H1 (cell line): Measurements from ENCODE around the gene SUSD5.
"Not testable (repeated sequence)": the region's sequence is repeated elsewhere in the genome, so short reads cannot be mapped to it uniquely, and the experiment has no call there.

Experiments used
- CREB1 ChIP-seq: IDR thresholded peaks from 2 replicates; pipeline ENCODE4 v1.6.1; 2012; ENCODE audit warnings: inconsistent platforms
- EP300 ChIP-seq, 2 experiments: IDR thresholded peaks; 1 replicate in 1 of 2; 2 replicates in 1 of 2; pipeline ENCODE4 v1.6.1; 2011 to 2012; ENCODE audit warnings: low read depth in 2 of 2, low read length in 2 of 2, mild to moderate bottlenecking in 2 of 2, borderline replicate concordance in 1 of 2, inconsistent platforms in 1 of 2, moderate library complexity in 1 of 2
- MAFK ChIP-seq: IDR thresholded peaks from 2 replicates; pipeline ENCODE4 v1.6.1; 2012; ENCODE audit warnings: low read depth, mild to moderate bottlenecking, improper control_type of control experiment, low read length
- POLR2A ChIP-seq, 2 experiments: IDR thresholded peaks; 1 replicate in 1 of 2; 2 replicates in 1 of 2; pipeline ENCODE4 v1.6.1; 2011; ENCODE audit warnings: low read depth in 2 of 2, low read length in 2 of 2, mild to moderate bottlenecking in 2 of 2; ENCODE audit errors: control extremely low read depth in 1 of 2
- POLR2AphosphoS5 ChIP-seq: IDR thresholded peaks from 2 replicates; pipeline ENCODE4 v1.6.1; 2011; ENCODE audit warnings: low read depth, low read length
- POU5F1 ChIP-seq: IDR thresholded peaks from 2 replicates; pipeline ENCODE4 v1.6.1; 2011; ENCODE audit warnings: low read depth, mild to moderate bottlenecking, low read length, moderate library complexity
- SAP30 ChIP-seq: fragments of 300-600 bp; sonication (generic); IDR thresholded peaks from 2 replicates; pipeline ENCODE4 v1.7.1; 2012; ENCODE audit warnings: low read length, moderate library complexity, mild to moderate bottlenecking, inconsistent platforms; ENCODE audit not compliant: insufficient read depth, insufficient replicate concordance
- SP1 ChIP-seq: IDR thresholded peaks from 2 replicates; pipeline ENCODE4 v1.6.1; 2011; ENCODE audit warnings: low read depth, low read length
- SP2 ChIP-seq: IDR thresholded peaks from 2 replicates; pipeline ENCODE4 v1.6.1; 2012; ENCODE audit warnings: mild to moderate bottlenecking, low read length, inconsistent platforms
- SRF ChIP-seq: IDR thresholded peaks from 2 replicates; pipeline ENCODE4 v1.6.1; 2011; ENCODE audit warnings: mild to moderate bottlenecking, low read depth, low read length, moderate library complexity
- TCF12 ChIP-seq: IDR thresholded peaks from 2 replicates; pipeline ENCODE4 v1.6.1; 2011; ENCODE audit warnings: low read depth, mild to moderate bottlenecking, low read length
- TF ChIP-seq, protein P1 (sequence below), 3 experiments: IDR thresholded peaks; 1 replicate in 2 of 3; 2 replicates in 1 of 3; pipeline versions ENCODE4 v1.5.1 to v1.6.1; 2011; ENCODE audit warnings: low read length in 3 of 3, mild to moderate bottlenecking in 3 of 3, inconsistent platforms in 2 of 3, low read depth in 1 of 3, moderate library complexity in 1 of 3; ENCODE audit not compliant: insufficient read depth in 1 of 3; ENCODE audit errors: control extremely low read depth in 1 of 3
- TF ChIP-seq, protein P2 (sequence below): IDR thresholded peaks from 2 replicates; pipeline ENCODE4 v1.6.1; 2012; ENCODE audit warnings: low read length, inconsistent platforms

GRCh38 chr3:33162621-33163020, 56.0 kb downstream of the SUSD5 start:
- TF ChIP-seq, protein P1, sequence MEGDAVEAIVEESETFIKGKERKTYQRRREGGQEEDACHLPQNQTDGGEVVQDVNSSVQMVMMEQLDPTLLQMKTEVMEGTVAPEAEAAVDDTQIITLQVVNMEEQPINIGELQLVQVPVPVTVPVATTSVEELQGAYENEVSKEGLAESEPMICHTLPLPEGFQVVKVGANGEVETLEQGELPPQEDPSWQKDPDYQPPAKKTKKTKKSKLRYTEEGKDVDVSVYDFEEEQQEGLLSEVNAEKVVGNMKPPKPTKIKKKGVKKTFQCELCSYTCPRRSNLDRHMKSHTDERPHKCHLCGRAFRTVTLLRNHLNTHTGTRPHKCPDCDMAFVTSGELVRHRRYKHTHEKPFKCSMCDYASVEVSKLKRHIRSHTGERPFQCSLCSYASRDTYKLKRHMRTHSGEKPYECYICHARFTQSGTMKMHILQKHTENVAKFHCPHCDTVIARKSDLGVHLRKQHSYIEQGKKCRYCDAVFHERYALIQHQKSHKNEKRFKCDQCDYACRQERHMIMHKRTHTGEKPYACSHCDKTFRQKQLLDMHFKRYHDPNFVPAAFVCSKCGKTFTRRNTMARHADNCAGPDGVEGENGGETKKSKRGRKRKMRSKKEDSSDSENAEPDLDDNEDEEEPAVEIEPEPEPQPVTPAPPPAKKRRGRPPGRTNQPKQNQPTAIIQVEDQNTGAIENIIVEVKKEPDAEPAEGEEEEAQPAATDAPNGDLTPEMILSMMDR (IDR thresholded peaks at IDR 0.05; ENCODE audit: control extremely low read depth in 1 of 3, insufficient read depth in 1 of 3, low read depth in 1 of 3, low read length in 3 of 3) = not testable (repeated sequence)
- TF ChIP-seq POLR2AphosphoS5; CREB1; MAFK; TCF12; POLR2A (IDR thresholded peaks at IDR 0.05; ENCODE audit: control extremely low read depth in 1 of 2, low read depth in 2 of 2, low read length in 2 of 2); POU5F1; EP300 (IDR thresholded peaks at IDR 0.05; ENCODE audit: borderline replicate concordance in 1 of 2, low read depth in 2 of 2, low read length in 2 of 2); SP1; SAP30; SP2; SRF: not testable (repeated sequence)
- TF ChIP-seq, protein P2, sequence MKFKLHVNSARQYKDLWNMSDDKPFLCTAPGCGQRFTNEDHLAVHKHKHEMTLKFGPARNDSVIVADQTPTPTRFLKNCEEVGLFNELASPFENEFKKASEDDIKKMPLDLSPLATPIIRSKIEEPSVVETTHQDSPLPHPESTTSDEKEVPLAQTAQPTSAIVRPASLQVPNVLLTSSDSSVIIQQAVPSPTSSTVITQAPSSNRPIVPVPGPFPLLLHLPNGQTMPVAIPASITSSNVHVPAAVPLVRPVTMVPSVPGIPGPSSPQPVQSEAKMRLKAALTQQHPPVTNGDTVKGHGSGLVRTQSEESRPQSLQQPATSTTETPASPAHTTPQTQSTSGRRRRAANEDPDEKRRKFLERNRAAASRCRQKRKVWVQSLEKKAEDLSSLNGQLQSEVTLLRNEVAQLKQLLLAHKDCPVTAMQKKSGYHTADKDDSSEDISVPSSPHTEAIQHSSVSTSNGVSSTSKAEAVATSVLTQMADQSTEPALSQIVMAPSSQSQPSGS = not testable (repeated sequence)
